ENCODE data around the gene ORAI1. TPM values are rescaled to one million over a fixed set of nuclear protein-coding genes. Genes with fewer than 3 reads are reported as not detected.

The ORAI1 gene
- total and polyA plus RNA-seq, 2 of the 13 experiments (the other 11 are each of a cell fraction or from before 2014, with no cell fraction given) = 9.2 to 17.2 TPM

- TF ChIP-seq, protein P1, sequence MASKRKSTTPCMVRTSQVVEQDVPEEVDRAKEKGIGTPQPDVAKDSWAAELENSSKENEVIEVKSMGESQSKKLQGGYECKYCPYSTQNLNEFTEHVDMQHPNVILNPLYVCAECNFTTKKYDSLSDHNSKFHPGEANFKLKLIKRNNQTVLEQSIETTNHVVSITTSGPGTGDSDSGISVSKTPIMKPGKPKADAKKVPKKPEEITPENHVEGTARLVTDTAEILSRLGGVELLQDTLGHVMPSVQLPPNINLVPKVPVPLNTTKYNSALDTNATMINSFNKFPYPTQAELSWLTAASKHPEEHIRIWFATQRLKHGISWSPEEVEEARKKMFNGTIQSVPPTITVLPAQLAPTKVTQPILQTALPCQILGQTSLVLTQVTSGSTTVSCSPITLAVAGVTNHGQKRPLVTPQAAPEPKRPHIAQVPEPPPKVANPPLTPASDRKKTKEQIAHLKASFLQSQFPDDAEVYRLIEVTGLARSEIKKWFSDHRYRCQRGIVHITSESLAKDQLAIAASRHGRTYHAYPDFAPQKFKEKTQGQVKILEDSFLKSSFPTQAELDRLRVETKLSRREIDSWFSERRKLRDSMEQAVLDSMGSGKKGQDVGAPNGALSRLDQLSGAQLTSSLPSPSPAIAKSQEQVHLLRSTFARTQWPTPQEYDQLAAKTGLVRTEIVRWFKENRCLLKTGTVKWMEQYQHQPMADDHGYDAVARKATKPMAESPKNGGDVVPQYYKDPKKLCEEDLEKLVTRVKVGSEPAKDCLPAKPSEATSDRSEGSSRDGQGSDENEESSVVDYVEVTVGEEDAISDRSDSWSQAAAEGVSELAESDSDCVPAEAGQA (IDR thresholded peaks at IDR 0.05; ENCODE audit: low read depth) = no peak
- TF ChIP-seq, protein P1 (CRISPR knock-in tag; IDR thresholded peaks at IDR 0.05; ENCODE audit: borderline replicate concordance) = 0 out of 2 replicates have a peak, but pooled peaks have one; percentile 13
- TF ChIP-seq NFE2L2 (IDR thresholded peaks at IDR 0.05; ENCODE audit: low read length) (no peak), ZKSCAN5 (CRISPR knock-in tag; IDR thresholded peaks at IDR 0.05) (no peak), ZNF766 (CRISPR knock-in tag; IDR thresholded peaks at IDR 0.05; ENCODE audit: borderline replicate concordance) (no peak; the same call in 1 of the 2 replicates), ZNF256 (CRISPR knock-in tag; conservative IDR thresholded peaks at IDR 0.05) (no peak), THAP11 (CRISPR knock-in tag; IDR thresholded peaks at IDR 0.05) (peak; percentile 12; the same call in 1 of the 2 replicates), AFF4 (CRISPR knock-in tag; IDR thresholded peaks at IDR 0.05) (no peak), CERS6 (CRISPR knock-in tag; IDR thresholded peaks at IDR 0.05) (no peak), ZNF367 (CRISPR knock-in tag; IDR thresholded peaks at IDR 0.05; ENCODE audit: borderline replicate concordance) (no peak), ATRX (CRISPR knock-in tag; IDR thresholded peaks at IDR 0.05; ENCODE audit: borderline replicate concordance) (no peak)
- TF ChIP-seq, protein P2, sequence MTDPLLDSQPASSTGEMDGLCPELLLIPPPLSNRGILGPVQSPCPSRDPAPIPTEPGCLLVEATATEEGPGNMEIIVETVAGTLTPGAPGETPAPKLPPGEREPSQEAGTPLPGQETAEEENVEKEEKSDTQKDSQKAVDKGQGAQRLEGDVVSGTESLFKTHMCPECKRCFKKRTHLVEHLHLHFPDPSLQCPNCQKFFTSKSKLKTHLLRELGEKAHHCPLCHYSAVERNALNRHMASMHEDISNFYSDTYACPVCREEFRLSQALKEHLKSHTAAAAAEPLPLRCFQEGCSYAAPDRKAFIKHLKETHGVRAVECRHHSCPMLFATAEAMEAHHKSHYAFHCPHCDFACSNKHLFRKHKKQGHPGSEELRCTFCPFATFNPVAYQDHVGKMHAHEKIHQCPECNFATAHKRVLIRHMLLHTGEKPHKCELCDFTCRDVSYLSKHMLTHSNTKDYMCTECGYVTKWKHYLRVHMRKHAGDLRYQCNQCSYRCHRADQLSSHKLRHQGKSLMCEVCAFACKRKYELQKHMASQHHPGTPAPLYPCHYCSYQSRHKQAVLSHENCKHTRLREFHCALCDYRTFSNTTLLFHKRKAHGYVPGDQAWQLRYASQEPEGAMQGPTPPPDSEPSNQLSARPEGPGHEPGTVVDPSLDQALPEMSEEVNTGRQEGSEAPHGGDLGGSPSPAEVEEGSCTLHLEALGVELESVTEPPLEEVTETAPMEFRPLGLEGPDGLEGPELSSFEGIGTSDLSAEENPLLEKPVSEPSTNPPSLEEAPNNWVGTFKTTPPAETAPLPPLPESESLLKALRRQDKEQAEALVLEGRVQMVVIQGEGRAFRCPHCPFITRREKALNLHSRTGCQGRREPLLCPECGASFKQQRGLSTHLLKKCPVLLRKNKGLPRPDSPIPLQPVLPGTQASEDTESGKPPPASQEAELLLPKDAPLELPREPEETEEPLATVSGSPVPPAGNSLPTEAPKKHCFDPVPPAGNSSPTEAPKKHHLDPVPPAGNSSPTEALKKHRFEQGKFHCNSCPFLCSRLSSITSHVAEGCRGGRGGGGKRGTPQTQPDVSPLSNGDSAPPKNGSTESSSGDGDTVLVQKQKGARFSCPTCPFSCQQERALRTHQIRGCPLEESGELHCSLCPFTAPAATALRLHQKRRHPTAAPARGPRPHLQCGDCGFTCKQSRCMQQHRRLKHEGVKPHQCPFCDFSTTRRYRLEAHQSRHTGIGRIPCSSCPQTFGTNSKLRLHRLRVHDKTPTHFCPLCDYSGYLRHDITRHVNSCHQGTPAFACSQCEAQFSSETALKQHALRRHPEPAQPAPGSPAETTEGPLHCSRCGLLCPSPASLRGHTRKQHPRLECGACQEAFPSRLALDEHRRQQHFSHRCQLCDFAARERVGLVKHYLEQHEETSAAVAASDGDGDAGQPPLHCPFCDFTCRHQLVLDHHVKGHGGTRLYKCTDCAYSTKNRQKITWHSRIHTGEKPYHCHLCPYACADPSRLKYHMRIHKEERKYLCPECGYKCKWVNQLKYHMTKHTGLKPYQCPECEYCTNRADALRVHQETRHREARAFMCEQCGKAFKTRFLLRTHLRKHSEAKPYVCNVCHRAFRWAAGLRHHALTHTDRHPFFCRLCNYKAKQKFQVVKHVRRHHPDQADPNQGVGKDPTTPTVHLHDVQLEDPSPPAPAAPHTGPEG (CRISPR knock-in tag; IDR thresholded peaks at IDR 0.05) = peak; percentile 81; the same call in 1 of the 2 replicates
Measured at GRCh38 chr12:121626087-121626852, at the start of gene ORAI1 (continued).
